D341Med (cell line): ENCODE measurements around the gene SLAMF1.
"Not testable (repeated sequence)": the region's sequence is repeated elsewhere in the genome, so short reads cannot be mapped to it uniquely, and the experiment has no call there.

ENCODE experiments used
- DNase-seq: peaks from one replicate; pipeline ENCODE4 v3.0.0; 2012; ENCODE audit warnings: low spot score

The SLAMF1 gene

GRCh38 chr1:160597051-160597450, 49.8 kb downstream of the SLAMF1 start:
- DNase-seq, result no peak

GRCh38 chr1:160590488-160590887, 56.4 kb downstream of the SLAMF1 start:
- DNase-seq, result no peak

- DNase-seq, result no peak
Observed at GRCh38 chr1:160588468-160588867, 58.4 kb downstream of the SLAMF1 start.

GRCh38 chr1:160584784-160585183, 62.1 kb downstream of the SLAMF1 start:
- DNase-seq, result no peak

- not testable (repeated sequence) for DNase-seq
Observed at GRCh38 chr1:160582976-160583375, 63.9 kb downstream of the SLAMF1 start.

- DNase-seq, result no peak
Observed at GRCh38 chr1:160581961-160582360, 64.9 kb downstream of the SLAMF1 start.

- DNase-seq, result no peak
Observed at GRCh38 chr1:160580221-160580812, 66.5 kb downstream of the SLAMF1 start.

GRCh38 chr1:160579216-160579701, 67.6 kb downstream of the SLAMF1 start, which contains the start of gene CD84:
CD84 (minus strand) TSS chr1:160579496; CDS start chr1:160579437, 59 bp downstream.
- no peak for DNase-seq

- DNase-seq, result no peak
Observed at GRCh38 chr1:160578525-160579191, 68.2 kb downstream of the SLAMF1 start.

GRCh38 chr1:160578175-160578524, 68.7 kb downstream of the SLAMF1 start:
- DNase-seq, result no peak

- no peak for DNase-seq
Observed at GRCh38 chr1:160577671-160578070, 69.2 kb downstream of the SLAMF1 start.

- DNase-seq, result no peak
Observed at GRCh38 chr1:160576884-160577283, 70.0 kb downstream of the SLAMF1 start.

GRCh38 chr1:160576390-160576789, 70.5 kb downstream of the SLAMF1 start:
- DNase-seq, result no peak

GRCh38 chr1:160575112-160575664, 71.7 kb downstream of the SLAMF1 start:
- DNase-seq, result no peak

- DNase-seq, result no peak
Observed at GRCh38 chr1:160570840-160571239, 76.0 kb downstream of the SLAMF1 start.

GRCh38 chr1:160569806-160570205, 77.0 kb downstream of the SLAMF1 start:
- DNase-seq, result no peak

GRCh38 chr1:160567858-160568682, 78.8 kb downstream of the SLAMF1 start:
- DNase-seq, result no peak

GRCh38 chr1:160567341-160567740, 79.5 kb downstream of the SLAMF1 start:
- DNase-seq, result no peak

GRCh38 chr1:160565564-160565963, 81.3 kb downstream of the SLAMF1 start:
- DNase-seq, result no peak

- not testable (repeated sequence) for DNase-seq
Observed at GRCh38 chr1:160563230-160563629, 83.6 kb downstream of the SLAMF1 start.

- not testable (repeated sequence) for DNase-seq
Observed at GRCh38 chr1:160562745-160563144, 84.1 kb downstream of the SLAMF1 start.

- no peak for DNase-seq
Observed at GRCh38 chr1:160560806-160561205, 86.0 kb downstream of the SLAMF1 start.
